ENCODE data around the gene USP20.

USP20 gene

DNA sequence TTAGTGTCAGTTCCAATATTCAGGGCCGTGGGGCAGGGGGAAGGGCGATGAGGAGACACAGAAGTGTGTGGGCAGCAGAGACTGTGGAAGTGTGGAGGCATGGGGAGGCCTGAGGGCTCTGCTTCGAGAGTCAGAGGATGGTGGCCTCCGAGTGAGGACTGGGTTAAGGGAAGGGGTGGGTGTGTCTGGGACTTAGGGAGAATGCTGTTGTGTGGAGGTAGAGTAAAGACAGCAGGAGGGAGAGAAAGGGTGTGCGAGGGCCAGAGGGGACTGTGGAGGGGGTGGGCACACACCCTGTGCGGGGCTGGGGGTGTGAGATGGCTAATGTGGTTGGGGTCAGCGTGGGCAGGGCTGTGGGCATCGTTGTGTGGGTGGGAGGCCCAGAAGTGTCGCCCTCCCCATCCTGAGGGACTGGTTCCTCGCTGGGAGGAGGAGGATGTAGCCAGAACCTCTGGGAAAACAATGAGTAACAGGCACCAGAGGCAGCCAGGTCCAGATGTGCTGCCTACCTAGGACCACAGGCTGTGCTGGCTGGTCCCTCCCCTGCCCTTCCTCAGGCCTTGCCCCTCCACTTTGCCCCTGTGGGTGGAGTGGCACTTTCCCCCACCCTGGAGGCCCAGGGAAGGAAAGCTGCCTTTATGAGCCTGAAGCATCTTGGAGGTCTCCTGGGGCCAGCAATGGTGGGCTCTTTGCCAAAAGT, 4.2 kb downstream of the USP20 start:
- TF ChIP-seq, protein P1, sequence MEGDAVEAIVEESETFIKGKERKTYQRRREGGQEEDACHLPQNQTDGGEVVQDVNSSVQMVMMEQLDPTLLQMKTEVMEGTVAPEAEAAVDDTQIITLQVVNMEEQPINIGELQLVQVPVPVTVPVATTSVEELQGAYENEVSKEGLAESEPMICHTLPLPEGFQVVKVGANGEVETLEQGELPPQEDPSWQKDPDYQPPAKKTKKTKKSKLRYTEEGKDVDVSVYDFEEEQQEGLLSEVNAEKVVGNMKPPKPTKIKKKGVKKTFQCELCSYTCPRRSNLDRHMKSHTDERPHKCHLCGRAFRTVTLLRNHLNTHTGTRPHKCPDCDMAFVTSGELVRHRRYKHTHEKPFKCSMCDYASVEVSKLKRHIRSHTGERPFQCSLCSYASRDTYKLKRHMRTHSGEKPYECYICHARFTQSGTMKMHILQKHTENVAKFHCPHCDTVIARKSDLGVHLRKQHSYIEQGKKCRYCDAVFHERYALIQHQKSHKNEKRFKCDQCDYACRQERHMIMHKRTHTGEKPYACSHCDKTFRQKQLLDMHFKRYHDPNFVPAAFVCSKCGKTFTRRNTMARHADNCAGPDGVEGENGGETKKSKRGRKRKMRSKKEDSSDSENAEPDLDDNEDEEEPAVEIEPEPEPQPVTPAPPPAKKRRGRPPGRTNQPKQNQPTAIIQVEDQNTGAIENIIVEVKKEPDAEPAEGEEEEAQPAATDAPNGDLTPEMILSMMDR (IDR thresholded peaks at IDR 0.05; ENCODE audit: control insufficient read depth, insufficient read depth, low read depth, low read length, missing control alignments), result no peak
- DNase-seq (ENCODE audit: low read depth), result no peak

DNA sequence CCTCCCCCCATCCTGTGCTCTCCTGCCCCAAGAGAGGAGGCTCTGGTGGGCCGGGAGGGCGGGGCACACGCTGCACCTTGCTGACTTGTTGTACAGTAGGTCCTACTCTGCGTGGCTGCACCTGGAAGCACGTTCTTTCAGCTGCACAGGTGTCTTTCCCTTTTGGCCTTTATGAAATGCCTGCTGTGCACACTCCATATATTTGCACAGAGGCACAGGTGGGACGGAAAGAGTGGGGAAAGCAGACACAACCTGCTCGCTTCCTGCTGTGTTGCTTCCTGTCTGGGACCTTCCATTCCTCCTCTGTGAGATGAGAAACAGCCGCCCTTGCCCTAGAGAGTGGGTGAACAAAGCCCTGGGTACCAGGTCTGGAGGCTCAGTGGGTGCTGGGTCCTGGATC, 4.8 kb downstream of the USP20 start:
- no peak overlapping the region for H3K4me3 ChIP-seq (ENCODE audit: control insufficient read depth, low read depth, low read length)
- DNase-seq (ENCODE audit: low read depth), result no peak
- TF ChIP-seq, protein P1 (IDR thresholded peaks at IDR 0.05; ENCODE audit: control insufficient read depth, insufficient read depth, low read depth, low read length, missing control alignments), result no peak

More for the DNA sequence above, 4.2 kb downstream of the USP20 start:
- H3K4me3 ChIP-seq (ENCODE audit: control insufficient read depth, low read depth, low read length), result no peak overlapping the region

DNA sequence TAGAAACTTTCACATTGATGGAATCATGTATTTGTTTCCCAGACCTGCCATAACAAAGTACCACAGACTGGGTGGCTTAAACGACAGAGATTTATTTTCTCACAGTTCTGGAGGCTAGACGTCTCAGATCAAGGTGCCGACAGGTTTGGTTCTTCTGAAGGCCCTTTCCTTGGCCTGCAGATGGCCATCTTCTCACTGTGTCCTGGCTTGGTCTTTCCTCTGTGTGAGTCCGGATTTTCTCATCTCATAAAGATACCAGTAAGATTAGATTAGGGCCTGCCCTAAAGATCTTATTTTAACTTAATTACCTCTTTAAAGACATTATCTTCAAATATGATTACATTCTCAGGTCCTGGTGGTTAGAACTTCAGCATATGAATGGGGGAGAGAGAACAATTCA, 5.8 kb downstream of the USP20 start:
- no peak overlapping the region for H3K4me3 ChIP-seq (ENCODE audit: control insufficient read depth, low read depth, low read length)
- TF ChIP-seq, protein P1 (IDR thresholded peaks at IDR 0.05; ENCODE audit: control insufficient read depth, insufficient read depth, low read depth, low read length, missing control alignments), result no peak
- no peak for DNase-seq (ENCODE audit: low read depth)

DNA sequence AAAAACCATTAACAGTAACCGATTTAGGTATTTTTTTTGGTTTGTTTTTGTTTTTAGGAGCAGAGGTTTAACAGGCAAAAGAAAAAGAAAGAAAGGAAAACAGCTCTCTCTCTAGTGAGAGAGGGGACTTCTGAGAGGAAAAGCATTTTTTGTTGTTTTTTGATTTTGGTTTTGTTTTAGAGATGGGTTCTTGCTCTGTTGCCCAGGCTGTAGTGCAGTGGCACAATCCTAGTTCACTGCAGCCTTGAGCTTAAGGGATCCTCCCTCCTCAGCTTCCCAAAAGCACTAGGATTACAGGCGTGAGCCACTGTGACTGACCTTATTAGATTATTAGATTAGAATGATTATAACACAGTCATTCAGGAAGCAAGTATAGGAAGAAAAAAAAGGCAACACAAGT, 10.1 kb downstream of the USP20 start:
- TF ChIP-seq, protein P1 (IDR thresholded peaks at IDR 0.05; ENCODE audit: control insufficient read depth, insufficient read depth, low read depth, low read length, missing control alignments), result no peak
- H3K4me3 ChIP-seq (ENCODE audit: control insufficient read depth, low read depth, low read length), result no peak overlapping the region
- DNase-seq (ENCODE audit: low read depth), result no peak

DNA sequence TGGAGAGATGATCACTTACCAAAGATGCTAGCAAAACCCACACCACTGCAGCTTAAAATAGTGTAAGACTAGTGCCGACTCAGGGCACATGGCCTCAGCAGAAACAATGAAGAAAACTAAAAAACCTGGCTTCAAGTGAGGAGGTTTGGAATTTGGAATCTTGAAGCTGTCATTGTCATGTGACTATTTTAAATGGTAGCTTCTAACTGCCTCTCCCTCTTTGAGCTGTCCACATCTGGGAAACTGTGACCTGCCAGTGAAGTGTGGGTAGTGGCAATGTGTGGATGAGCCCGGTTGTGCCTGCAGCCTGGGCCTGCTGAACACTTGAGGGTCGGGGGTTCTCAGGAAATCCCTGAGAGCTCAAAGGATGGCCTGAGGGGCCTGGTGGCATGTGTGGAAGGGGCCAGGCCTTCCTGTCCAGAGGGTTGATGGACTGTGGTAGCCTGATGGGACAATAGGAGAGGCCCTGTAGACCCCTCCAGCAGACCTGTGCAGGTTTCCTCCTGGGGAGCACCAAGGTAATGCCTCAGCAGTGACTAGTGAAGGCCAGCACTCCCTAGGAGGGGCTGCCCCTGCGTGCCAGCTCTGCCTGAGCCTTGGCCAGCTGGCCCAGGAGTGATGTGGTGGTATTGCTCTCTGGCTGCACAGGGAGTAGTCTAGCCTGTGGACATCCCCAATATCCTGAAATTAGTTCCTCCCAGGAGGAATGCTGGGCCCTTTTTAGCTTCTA, 13.6 kb downstream of the USP20 start:
- TF ChIP-seq, protein P1 (IDR thresholded peaks at IDR 0.05; ENCODE audit: control insufficient read depth, insufficient read depth, low read depth, low read length, missing control alignments), result no peak
- no peak overlapping the region for H3K4me3 ChIP-seq (ENCODE audit: control insufficient read depth, low read depth, low read length)
- DNase-seq (ENCODE audit: low read depth), result no peak

DNA sequence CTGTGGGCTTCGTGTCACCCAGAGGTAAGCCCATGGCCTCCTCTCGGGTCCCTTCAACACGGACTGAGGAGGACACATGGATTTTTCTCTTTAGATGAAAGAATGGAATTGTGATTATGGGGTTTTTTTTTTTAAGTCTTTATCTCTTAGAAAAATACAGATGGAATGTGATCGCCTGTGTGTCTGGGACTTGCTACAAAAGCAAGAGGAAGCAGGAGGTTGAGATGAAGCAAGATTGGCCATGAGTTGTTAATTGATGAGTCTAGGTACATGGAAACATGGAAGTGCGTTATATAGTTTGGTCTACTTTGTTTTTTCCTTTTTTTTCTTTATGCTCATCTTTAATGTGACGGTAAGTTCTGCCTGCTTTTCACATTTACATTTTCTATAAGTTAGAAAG, 14.6 kb downstream of the USP20 start:
- DNase-seq (ENCODE audit: low read depth), result no peak
- TF ChIP-seq, protein P1 (IDR thresholded peaks at IDR 0.05; ENCODE audit: control insufficient read depth, insufficient read depth, low read depth, low read length, missing control alignments), result no peak
- H3K4me3 ChIP-seq (ENCODE audit: control insufficient read depth, low read depth, low read length), result no peak overlapping the region

Measured in AG09309 (cell line).